Psoas muscle (tissue), 8 donors: ENCODE results near the gene CLIC3. TPM values are rescaled to one million over a fixed set of nuclear protein-coding genes. Genes with fewer than 3 reads are reported as not detected.

Source experiments
- ATAC-seq, 4 donors: fragments of 200-7000 bp; cut with Tn5 transposase; one replicate each; pipeline ENCODE4 v1.9.1; 2020; ENCODE audit warnings: moderate library complexity in 3 of 4, mild to moderate bottlenecking in 2 of 4
- DNase-seq, 2 donors: peaks; one replicate each; pipeline ENCODE4 v3.0.0-alpha.2; 2020
- H3K27ac ChIP-seq: fragments of 200-600 bp; one replicate; pipeline ENCODE4 v1.8.0; 2022
- H3K27me3 ChIP-seq, 3 donors: fragments of 200-600 bp in 1 of 3; one replicate each; pipeline versions ENCODE4 v1.6.1 to v1.8.0; 2013 to 2022; ENCODE audit warnings: low read length in 2 of 3, mild to moderate bottlenecking in 2 of 3, moderate library complexity in 1 of 3; ENCODE audit not compliant: insufficient read depth in 3 of 3
- H3K36me3 ChIP-seq, 2 donors: fragments of 200-600 bp in 1 of 2; one replicate each; pipeline versions ENCODE4 v1.6.1 to v1.8.0; 2013 to 2022; ENCODE audit warnings: low read depth in 1 of 2, mild to moderate bottlenecking in 1 of 2, moderate library complexity in 1 of 2; ENCODE audit not compliant: insufficient read depth in 1 of 2
- H3K4me1 ChIP-seq: fragments of 200-600 bp; one replicate; pipeline ENCODE4 v1.8.0; 2022
- H3K4me3 ChIP-seq: fragments of 200-600 bp; one replicate; pipeline ENCODE4 v1.8.0; 2022; ENCODE audit warnings: mild to moderate bottlenecking
- H3K9me3 ChIP-seq: fragments of 200-600 bp; one replicate; pipeline ENCODE4 v1.8.0; 2022
- whole genome bisulfite sequencing, 3 donors: extraction: QIAGEN DNeasy Blood & Tissue Kit; methylation state at CpG; one replicate each; pipeline versions ENCODE4 v1.1.6 to v1.1.7; 2013; 5-methylcytosine and 5-hydroxymethylcytosine counted together
- intact Hi-C, 2 donors: fragments of 100-400 bp; cut with DNase I; formaldehyde crosslinking; loops; one replicate each; pipeline versions ENCODE4 v1.11.0 to v1.14.2; 2022
- polyA plus RNA-seq, 3 donors: library from polyadenylated mRNA; stranded (reverse); fragments of 200-250 nt; gene quantifications; one replicate each; pipeline ENCODE4 v1.2.3, GENCODE V29; 2013
- total RNA-seq, 4 donors: library from RNA; stranded (reverse); fragmentation: NEBNext Ultra II Directional in 2 of 4; extraction: Animal tissue kit (Norgen Biotek cat#: 25700) in 2 of 4; gene quantifications; one replicate each; pipeline versions ENCODE4 v1.2.1 to v1.2.4, GENCODE V29; 2021 to 2023
- TF ChIP-seq, protein P1 (sequence below): fragments of 200-600 bp; IDR thresholded peaks from one replicate; pipeline ENCODE4 v1.8.0; 2022; ENCODE audit warnings: antibody characterized with exemption
- donor health status: healthy with polysubstance abuse.
- donor health status: DM: no; HTN: no; CAD: no; lungs with moderate emphysema.
- donor health status: Bipolar disorder and iron deficiency.
- donor health status: healthy.
- donor health status: DM: yes; HTN: yes; CAD: no.
- donor health status: DM: no; HTN: no; CAD: no.
- donor health status: DM: no; HTN: no; CAD: no.
- donor health status: DM: yes; HTN: yes; CAD: no.

The CLIC3 gene
- total and polyA plus RNA-seq, 7 donors: 0.38 to 0.94 (median 0.67) TPM; not detected in 1

DNA sequence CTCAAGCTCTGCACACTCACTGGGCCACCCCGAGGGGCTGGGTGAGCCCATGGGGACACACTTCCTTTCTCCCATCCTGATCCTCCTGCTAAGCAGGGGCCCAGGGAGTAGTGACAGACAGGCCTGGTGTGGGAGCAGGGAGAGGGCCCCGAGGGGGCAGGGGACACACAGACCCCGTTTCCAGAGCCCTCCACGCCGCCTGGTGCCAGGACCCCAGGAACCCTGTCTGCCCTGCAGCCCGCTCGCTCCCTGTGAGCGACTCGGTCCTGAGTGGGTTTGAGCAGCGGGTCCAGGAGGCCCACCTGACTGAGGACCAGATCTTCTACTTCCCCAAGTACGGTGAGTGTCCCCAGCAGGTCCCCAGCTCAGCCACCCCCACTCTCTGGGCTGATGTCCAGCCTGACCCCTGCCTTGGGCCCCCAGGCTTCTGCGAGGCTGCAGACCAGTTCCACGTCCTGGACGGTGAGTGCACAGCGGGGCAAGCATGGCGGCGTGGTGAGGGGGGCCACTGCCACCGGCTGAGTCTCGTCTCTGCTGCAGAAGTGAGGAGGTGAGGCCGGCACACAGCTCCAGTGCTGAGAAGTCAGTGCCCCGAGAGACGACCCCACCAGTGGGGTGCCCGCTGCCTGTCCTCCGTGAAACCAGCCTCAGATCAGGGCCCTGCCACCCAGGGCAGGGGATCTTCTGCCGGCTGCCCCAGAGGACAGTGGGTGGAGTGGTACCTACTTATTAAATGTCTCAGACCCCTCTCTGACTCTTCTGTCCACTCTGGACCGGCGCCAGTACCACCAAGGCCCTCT, 49.9 kb downstream of the CLIC3 start:
- 65 to 76% (median 68%) methylated on average over 26 to 27 of the region's 27 CpGs for WGBS, 3 donors
- TF ChIP-seq, protein P1, sequence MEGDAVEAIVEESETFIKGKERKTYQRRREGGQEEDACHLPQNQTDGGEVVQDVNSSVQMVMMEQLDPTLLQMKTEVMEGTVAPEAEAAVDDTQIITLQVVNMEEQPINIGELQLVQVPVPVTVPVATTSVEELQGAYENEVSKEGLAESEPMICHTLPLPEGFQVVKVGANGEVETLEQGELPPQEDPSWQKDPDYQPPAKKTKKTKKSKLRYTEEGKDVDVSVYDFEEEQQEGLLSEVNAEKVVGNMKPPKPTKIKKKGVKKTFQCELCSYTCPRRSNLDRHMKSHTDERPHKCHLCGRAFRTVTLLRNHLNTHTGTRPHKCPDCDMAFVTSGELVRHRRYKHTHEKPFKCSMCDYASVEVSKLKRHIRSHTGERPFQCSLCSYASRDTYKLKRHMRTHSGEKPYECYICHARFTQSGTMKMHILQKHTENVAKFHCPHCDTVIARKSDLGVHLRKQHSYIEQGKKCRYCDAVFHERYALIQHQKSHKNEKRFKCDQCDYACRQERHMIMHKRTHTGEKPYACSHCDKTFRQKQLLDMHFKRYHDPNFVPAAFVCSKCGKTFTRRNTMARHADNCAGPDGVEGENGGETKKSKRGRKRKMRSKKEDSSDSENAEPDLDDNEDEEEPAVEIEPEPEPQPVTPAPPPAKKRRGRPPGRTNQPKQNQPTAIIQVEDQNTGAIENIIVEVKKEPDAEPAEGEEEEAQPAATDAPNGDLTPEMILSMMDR: no peak
- intact Hi-C loops: loop anchor here (5.0 kb wide), 2 partner anchors 46 to 99 kb away; partner anchors contain the start of genes PAXX (in 1 of the 2) and PHPT1 (in 1 of the 2)
- peak overlapping the region; percentile 43 for H3K4me3 ChIP-seq
- H3K36me3 ChIP-seq: peaks cover 10 to 19% of the 10 kb centered on the region in 2 donors
- ATAC-seq (no peak), DNase-seq (peak; percentile 27 to 60)
- peak overlapping the region; percentile 87 for H3K27ac ChIP-seq
- peaks cover 32% of the 10 kb centered on the region for H3K4me1 ChIP-seq
- H3K27me3 ChIP-seq: no peaks in the 10 kb centered on the region
- no peaks in the 10 kb centered on the region for H3K9me3 ChIP-seq

DNA sequence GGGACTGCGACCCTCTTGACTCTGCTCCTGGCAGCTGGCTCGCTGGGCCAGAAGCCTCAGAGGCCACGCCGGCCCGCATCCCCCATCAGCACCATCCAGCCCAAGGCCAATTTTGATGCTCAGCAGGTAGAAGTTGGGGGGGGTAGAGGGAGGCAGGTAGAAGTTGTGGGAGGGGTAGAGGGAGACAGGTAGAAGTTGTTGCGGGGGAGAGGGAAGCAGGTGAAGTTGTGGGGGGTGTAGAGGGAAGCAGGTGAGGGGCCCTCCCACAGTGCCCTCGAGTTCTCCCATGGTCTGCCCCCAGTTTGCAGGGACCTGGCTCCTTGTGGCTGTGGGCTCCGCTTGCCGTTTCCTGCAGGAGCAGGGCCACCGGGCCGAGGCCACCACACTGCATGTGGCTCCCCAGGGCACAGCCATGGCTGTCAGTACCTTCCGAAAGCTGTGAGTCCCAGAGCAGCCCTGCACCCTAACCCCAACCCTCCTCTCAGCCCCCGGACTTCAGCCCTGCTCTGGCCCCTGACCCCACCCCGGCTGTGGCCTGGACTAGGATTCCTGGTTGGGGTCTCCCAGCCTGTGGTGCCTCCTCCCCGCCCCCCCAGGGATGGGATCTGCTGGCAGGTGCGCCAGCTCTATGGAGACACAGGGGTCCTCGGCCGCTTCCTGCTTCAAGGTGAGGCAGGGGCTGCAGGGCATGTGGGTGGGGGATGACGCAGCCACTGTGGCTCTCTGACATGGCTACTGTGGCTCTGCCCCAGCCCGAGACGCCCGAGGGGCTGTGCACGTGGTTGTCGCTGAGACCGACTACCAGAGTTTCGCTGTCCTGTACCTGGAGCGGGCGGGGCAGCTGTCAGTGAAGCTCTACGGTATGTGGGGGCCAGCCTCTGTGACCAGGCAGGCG, 50.8 kb downstream of the CLIC3 start:
- Histone ChIP-seq H3K27ac (no peak overlapping the region), H3K27me3 (no peaks in the 10 kb centered on the region)

More for the DNA sequence above, 50.8 kb downstream of the CLIC3 start:
- Histone ChIP-seq H3K4me1 (peaks cover 35% of the 10 kb centered on the region), H3K9me3 (no peaks in the 10 kb centered on the region), H3K4me3 (no peak overlapping the region), H3K36me3 (peaks cover 16 to 28% of the 10 kb centered on the region in 2 donors)
- 87 to 92% (median 88%) methylated on average over 24 to 30 of the region's 30 CpGs for WGBS, 3 donors
- ATAC-seq (no peak), DNase-seq (peak; percentile 21 to 63)
- TF ChIP-seq, protein P1: no peak
- intact Hi-C loops: loop anchor here (5.0 kb wide), 2 partner anchors 47 to 98 kb away; partner anchors contain the start of genes PAXX (in 1 of the 2) and PHPT1 (in 1 of the 2)

Other genes with a start within 250 kb of the CLIC3 start
Only the 30 nearest of the 38 such genes appear.
- 10 to 100 TPM; 32.0 to 49.1 (median 45.9) TPM for gene TMEM141, start 205.2 kb downstream of the CLIC3 start, total RNA-seq
- gene TMEM141, start 205.2 kb downstream of the CLIC3 start, polyA plus RNA-seq: 10 to 100 TPM; 49.3 to 89.1 (median 65.1) TPM
- not detected for gene CCDC183, start 200.2 kb downstream of the CLIC3 start, total RNA-seq
- gene CCDC183, start 200.2 kb downstream of the CLIC3 start, polyA plus RNA-seq: under 1 TPM in 2 of 3 donors, not detected in 1; 0.03 to 0.08 TPM
- gene RABL6, start 188.6 kb downstream of the CLIC3 start, total RNA-seq: 10 to 100 TPM; 74.4 to 90.5 (median 88.3) TPM
- 10 to 100 TPM; 73.0 to 82.5 (median 75.4) TPM for gene RABL6, start 188.6 kb downstream of the CLIC3 start, polyA plus RNA-seq
- 1 to 10 TPM; 1.3 to 4.9 (median 3.5) TPM for gene AJM1, start 154.1 kb downstream of the CLIC3 start, total RNA-seq
- gene AJM1, start 154.1 kb downstream of the CLIC3 start, polyA plus RNA-seq: 1 to 10 TPM; 1.6 to 2.0 (median 1.7) TPM
- gene PHPT1, start 147.2 kb downstream of the CLIC3 start, total RNA-seq: 100 to 1,000 TPM; 154 to 272 (median 220) TPM
- 100 to 1,000 TPM; 228 to 295 (median 288) TPM for gene PHPT1, start 147.2 kb downstream of the CLIC3 start, polyA plus RNA-seq
- 1 to 10 TPM; 1.7 to 4.7 (median 3.1) TPM for gene MAMDC4, start 144.2 kb downstream of the CLIC3 start, total RNA-seq
- 1 to 10 TPM; 2.1 to 7.9 (median 2.4) TPM for gene MAMDC4, start 144.2 kb downstream of the CLIC3 start, polyA plus RNA-seq
- gene EDF1, start 130.3 kb downstream of the CLIC3 start, total RNA-seq: 100 to 1,000 TPM; 254 to 371 (median 331) TPM
- 100 to 1,000 TPM; 241 to 534 (median 365) TPM for gene EDF1, start 130.3 kb downstream of the CLIC3 start, polyA plus RNA-seq
- gene TRAF2, start 110.1 kb downstream of the CLIC3 start, total RNA-seq: 10 to 100 TPM in 2 of 4 donors, 1 to 10 TPM in 2; 5.4 to 13.2 (median 9.4) TPM
- 10 to 100 TPM in 2 of 3 donors, 1 to 10 TPM in 1; 8.6 to 15.9 (median 11.1) TPM for gene TRAF2, start 110.1 kb downstream of the CLIC3 start, polyA plus RNA-seq
- 100 to 1,000 TPM; 135 to 236 (median 171) TPM for gene FBXW5, start 51.8 kb downstream of the CLIC3 start, total RNA-seq
- gene FBXW5, start 51.8 kb downstream of the CLIC3 start, polyA plus RNA-seq: 100 to 1,000 TPM; 202 to 261 (median 213) TPM
- 1 to 10 TPM; 1.7 to 7.9 (median 5.9) TPM for gene C8G, start 51.3 kb downstream of the CLIC3 start, total RNA-seq
- 1 to 10 TPM; 3.4 to 6.0 (median 4.5) TPM for gene C8G, start 51.3 kb downstream of the CLIC3 start, polyA plus RNA-seq
- 1 to 10 TPM in 1 of 4 donors, under 1 TPM in 2, not detected in 1; 0.38 to 1.5 (median 0.48) TPM for gene LCN12, start 44.3 kb downstream of the CLIC3 start, total RNA-seq
- gene LCN12, start 44.3 kb downstream of the CLIC3 start, polyA plus RNA-seq: under 1 TPM; 0.06 to 0.17 (median 0.13) TPM
- gene PTGDS, start 19.1 kb downstream of the CLIC3 start, total RNA-seq: 100 to 1,000 TPM in 1 of 4 donors, 10 to 100 TPM in 3; 23.3 to 130 (median 74.3) TPM
- gene PTGDS, start 19.1 kb downstream of the CLIC3 start, polyA plus RNA-seq: 10 to 100 TPM; 29.9 to 37.9 (median 37.8) TPM
- gene LCNL1, start 13.6 kb downstream of the CLIC3 start, total RNA-seq: under 1 TPM; 0.10 to 0.79 (median 0.38) TPM
- gene LCNL1, start 13.6 kb downstream of the CLIC3 start, polyA plus RNA-seq: under 1 TPM; 0.04 to 0.14 (median 0.06) TPM
- gene PAXX, start 4.1 kb downstream of the CLIC3 start, total RNA-seq: 10 to 100 TPM in 3 of 4 donors, 1 to 10 TPM in 1; 9.4 to 15.6 (median 12.4) TPM
- gene PAXX, start 4.1 kb downstream of the CLIC3 start, polyA plus RNA-seq: 10 to 100 TPM; 16.5 to 39.2 (median 25.2) TPM
- 10 to 100 TPM; 12.2 to 23.5 (median 18.3) TPM for gene ABCA2, start 31.7 kb upstream of the CLIC3 start, total RNA-seq
- 10 to 100 TPM in 1 of 3 donors, 1 to 10 TPM in 2; 6.9 to 11.1 (median 8.5) TPM for gene ABCA2, start 31.7 kb upstream of the CLIC3 start, polyA plus RNA-seq
- gene FUT7, start 35.5 kb upstream of the CLIC3 start, total RNA-seq: under 1 TPM in 1 of 4 donors, not detected in 3; 0.08 TPM
- gene FUT7, start 35.5 kb upstream of the CLIC3 start, polyA plus RNA-seq: under 1 TPM in 2 of 3 donors, not detected in 1; 0.01 to 0.06 TPM
- gene NPDC1, start 49.6 kb upstream of the CLIC3 start, total RNA-seq: 10 to 100 TPM; 17.3 to 32.1 (median 22.6) TPM
- gene NPDC1, start 49.6 kb upstream of the CLIC3 start, polyA plus RNA-seq: 10 to 100 TPM; 14.8 to 23.2 (median 17.6) TPM
- gene ENTPD2, start 57.5 kb upstream of the CLIC3 start, total RNA-seq: 1 to 10 TPM in 2 of 4 donors, under 1 TPM in 2; 0.59 to 1.4 (median 0.95) TPM
- gene ENTPD2, start 57.5 kb upstream of the CLIC3 start, polyA plus RNA-seq: under 1 TPM; 0.17 to 0.29 (median 0.28) TPM
- under 1 TPM; 0.10 to 0.15 (median 0.12) TPM for gene SAPCD2, start 74.0 kb upstream of the CLIC3 start, total RNA-seq
- gene SAPCD2, start 74.0 kb upstream of the CLIC3 start, polyA plus RNA-seq: under 1 TPM in 2 of 3 donors, not detected in 1; 0.18 to 0.22 TPM
- gene UAP1L1, start 80.9 kb upstream of the CLIC3 start, total RNA-seq: 1 to 10 TPM; 1.8 to 4.5 (median 3.0) TPM
- gene UAP1L1, start 80.9 kb upstream of the CLIC3 start, polyA plus RNA-seq: 1 to 10 TPM; 1.5 to 2.4 (median 1.7) TPM
- gene MAN1B1, start 90.4 kb upstream of the CLIC3 start, total RNA-seq: 10 to 100 TPM; 13.5 to 18.1 (median 14.4) TPM
- gene MAN1B1, start 90.4 kb upstream of the CLIC3 start, polyA plus RNA-seq: 10 to 100 TPM; 13.1 to 24.4 (median 21.8) TPM
- 10 to 100 TPM; 43.2 to 75.3 (median 67.5) TPM for gene DPP7, start 118.2 kb upstream of the CLIC3 start, total RNA-seq
- gene DPP7, start 118.2 kb upstream of the CLIC3 start, polyA plus RNA-seq: 10 to 100 TPM; 34.8 to 67.7 (median 61.3) TPM
- gene GRIN1, start 142.6 kb upstream of the CLIC3 start, total RNA-seq: not detected
- gene GRIN1, start 142.6 kb upstream of the CLIC3 start, polyA plus RNA-seq: under 1 TPM in 1 of 3 donors, not detected in 2; 0.06 TPM
- gene LRRC26, start 173.5 kb upstream of the CLIC3 start, total RNA-seq: not detected
- not detected for gene LRRC26, start 173.5 kb upstream of the CLIC3 start, polyA plus RNA-seq
- not detected for gene TMEM210, start 175.5 kb upstream of the CLIC3 start, total RNA-seq
- not detected for gene TMEM210, start 175.5 kb upstream of the CLIC3 start, polyA plus RNA-seq
- gene ANAPC2, start 192.0 kb upstream of the CLIC3 start, total RNA-seq: 10 to 100 TPM; 20.5 to 32.1 (median 24.3) TPM
- gene ANAPC2, start 192.0 kb upstream of the CLIC3 start, polyA plus RNA-seq: 10 to 100 TPM; 13.0 to 22.6 (median 21.6) TPM
- 10 to 100 TPM; 51.5 to 65.4 (median 54.4) TPM for gene SSNA1, start 192.1 kb upstream of the CLIC3 start, total RNA-seq
- 100 to 1,000 TPM; 101 to 176 (median 142) TPM for gene SSNA1, start 192.1 kb upstream of the CLIC3 start, polyA plus RNA-seq
- gene TPRN, start 204.2 kb upstream of the CLIC3 start, total RNA-seq: 10 to 100 TPM in 2 of 4 donors, 1 to 10 TPM in 2; 8.0 to 11.3 (median 9.8) TPM
- 10 to 100 TPM in 1 of 3 donors, 1 to 10 TPM in 2; 3.6 to 11.1 (median 6.7) TPM for gene TPRN, start 204.2 kb upstream of the CLIC3 start, polyA plus RNA-seq
- gene TMEM203, start 209.1 kb upstream of the CLIC3 start, total RNA-seq: 10 to 100 TPM; 31.2 to 40.1 (median 36.0) TPM
- 10 to 100 TPM; 30.6 to 71.6 (median 47.7) TPM for gene TMEM203, start 209.1 kb upstream of the CLIC3 start, polyA plus RNA-seq
- 1 to 10 TPM; 2.2 to 4.4 (median 3.7) TPM for gene NDOR1, start 209.1 kb upstream of the CLIC3 start, total RNA-seq
- 1 to 10 TPM; 1.5 to 6.3 (median 6.2) TPM for gene NDOR1, start 209.1 kb upstream of the CLIC3 start, polyA plus RNA-seq